LNCaP clone FGC (cell line): ENCODE results near the gene UBQLN4.

Source experiments
- DNase-seq: peaks from one replicate; pipeline ENCODE4 v3.0.0-alpha.2; 2011; ENCODE audit warnings: low read depth
- H3K4me3 ChIP-seq: 2 replicates; pipeline ENCODE4 v1.5.1; 2011; ENCODE audit warnings: mild to moderate bottlenecking, low read depth, low read length, control low read depth
- CTCF ChIP-seq: IDR thresholded peaks from 2 replicates; pipeline ENCODE4 v1.5.1; 2012; ENCODE audit warnings: mild to moderate bottlenecking; ENCODE audit not compliant: control insufficient read depth, insufficient read depth; ENCODE audit errors: extremely low read depth

Gene UBQLN4

GRCh38 chr1:156026588-156026987 is 27.0 kb downstream of the UBQLN4 start:
- DNase-seq, result no peak
- H3K4me3 ChIP-seq, result no peak overlapping the region
- no peak for TF ChIP-seq CTCF

DNA sequence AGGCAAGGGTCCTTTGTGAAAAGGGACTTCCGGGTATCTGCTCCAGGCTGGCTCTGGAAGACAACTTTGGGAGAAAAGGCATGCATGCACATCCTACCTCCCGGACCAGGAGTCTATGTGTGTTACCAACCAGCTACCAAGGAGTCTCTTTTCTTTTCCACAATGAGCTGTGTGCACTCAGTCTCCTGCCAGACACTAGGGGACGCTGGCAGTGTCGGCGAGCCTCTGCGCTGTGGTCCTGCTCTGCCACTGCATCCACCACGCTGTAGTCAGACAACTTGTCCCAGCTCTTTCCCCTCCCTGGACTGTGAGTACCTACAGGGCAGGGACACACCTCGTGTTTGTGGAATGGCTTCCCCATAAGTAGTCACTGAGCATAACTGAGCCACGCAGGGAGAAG is 27.7 kb downstream of the UBQLN4 start:
- no peak overlapping the region for H3K4me3 ChIP-seq
- DNase-seq, result no peak
- TF ChIP-seq CTCF, result 0 out of 2 replicates have a peak, but pooled peaks have one; percentile 6

GRCh38 chr1:156024801-156025200 is 28.8 kb downstream of the UBQLN4 start:
- no peak overlapping the region for H3K4me3 ChIP-seq
- no peak for DNase-seq
- TF ChIP-seq CTCF, result no peak

GRCh38 chr1:156021954-156022353 is 31.6 kb downstream of the UBQLN4 start:
- DNase-seq, result no peak
- no peak overlapping the region for H3K4me3 ChIP-seq
- no peak for TF ChIP-seq CTCF

- TF ChIP-seq CTCF, result no peak
- no peak for DNase-seq
- H3K4me3 ChIP-seq, result peak overlapping the region; percentile 96
Measured at GRCh38 chr1:156021093-156021428, 32.5 kb downstream of the UBQLN4 start.

- H3K4me3 ChIP-seq, result peak within 1 kb of the TSS; percentile 96
- peak; percentile 84 for DNase-seq
- no peak for TF ChIP-seq CTCF
Measured at GRCh38 chr1:156020293-156021092, 33.1 kb downstream of the UBQLN4 start, which contains the start of gene SSR2. TSS of gene SSR2 (minus strand) at chr1:156020951. CDS start at chr1:156020167, 784 bp downstream.

- TF ChIP-seq CTCF, result no peak
- DNase-seq, result no peak
- H3K4me3 ChIP-seq, result peak overlapping the region; percentile 96
Measured at GRCh38 chr1:156019946-156020292, 33.7 kb downstream of the UBQLN4 start.
